ENCODE measurements around the gene RNF227.

RNF227 gene

DNA sequence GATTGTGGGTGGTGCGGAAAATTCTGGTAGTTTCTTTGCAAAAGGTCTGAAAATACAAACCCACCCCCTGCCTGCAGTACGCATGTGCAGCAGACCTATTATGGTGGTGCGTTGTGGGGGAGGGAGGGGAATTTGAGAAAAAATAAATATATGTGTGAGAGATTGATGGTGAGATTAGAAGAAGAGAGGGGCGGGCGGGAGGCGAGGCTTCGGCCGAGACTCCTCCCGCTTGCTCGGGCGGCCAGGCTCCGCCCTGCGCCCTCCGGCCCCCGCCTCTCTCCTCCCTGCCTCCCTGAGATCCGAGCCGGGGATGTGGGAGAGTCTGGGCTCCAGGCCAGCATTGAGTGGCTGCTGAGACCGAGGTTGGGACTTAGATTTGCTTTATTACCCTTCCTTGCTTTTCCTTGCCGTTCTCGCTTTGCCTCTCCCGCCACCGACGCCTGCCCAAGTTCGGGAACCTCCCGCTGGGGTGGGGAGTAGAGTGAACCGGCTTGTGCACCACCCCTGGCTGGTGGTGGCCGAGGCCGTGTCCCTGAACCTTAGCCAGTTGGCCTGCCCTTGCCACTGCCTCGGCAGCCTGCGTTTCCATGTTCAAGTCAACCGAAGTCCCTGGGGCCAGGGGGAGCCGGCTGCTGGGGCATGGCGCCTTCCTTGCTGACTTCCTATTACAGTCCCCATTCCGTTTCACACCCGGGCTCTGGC is 28.5 kb downstream of the RNF227 start:
- peak; percentile 91 for DNase-seq (ENCODE audit: extremely low spot score)
- TF ChIP-seq, protein P1, sequence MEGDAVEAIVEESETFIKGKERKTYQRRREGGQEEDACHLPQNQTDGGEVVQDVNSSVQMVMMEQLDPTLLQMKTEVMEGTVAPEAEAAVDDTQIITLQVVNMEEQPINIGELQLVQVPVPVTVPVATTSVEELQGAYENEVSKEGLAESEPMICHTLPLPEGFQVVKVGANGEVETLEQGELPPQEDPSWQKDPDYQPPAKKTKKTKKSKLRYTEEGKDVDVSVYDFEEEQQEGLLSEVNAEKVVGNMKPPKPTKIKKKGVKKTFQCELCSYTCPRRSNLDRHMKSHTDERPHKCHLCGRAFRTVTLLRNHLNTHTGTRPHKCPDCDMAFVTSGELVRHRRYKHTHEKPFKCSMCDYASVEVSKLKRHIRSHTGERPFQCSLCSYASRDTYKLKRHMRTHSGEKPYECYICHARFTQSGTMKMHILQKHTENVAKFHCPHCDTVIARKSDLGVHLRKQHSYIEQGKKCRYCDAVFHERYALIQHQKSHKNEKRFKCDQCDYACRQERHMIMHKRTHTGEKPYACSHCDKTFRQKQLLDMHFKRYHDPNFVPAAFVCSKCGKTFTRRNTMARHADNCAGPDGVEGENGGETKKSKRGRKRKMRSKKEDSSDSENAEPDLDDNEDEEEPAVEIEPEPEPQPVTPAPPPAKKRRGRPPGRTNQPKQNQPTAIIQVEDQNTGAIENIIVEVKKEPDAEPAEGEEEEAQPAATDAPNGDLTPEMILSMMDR (IDR thresholded peaks at IDR 0.05; ENCODE audit: control extremely low read depth, extremely low read depth, low read depth, missing control alignments) = no peak
- POLR2A ChIA-PET = no interaction called here
- CTCF ChIA-PET = no interaction called here

DNA sequence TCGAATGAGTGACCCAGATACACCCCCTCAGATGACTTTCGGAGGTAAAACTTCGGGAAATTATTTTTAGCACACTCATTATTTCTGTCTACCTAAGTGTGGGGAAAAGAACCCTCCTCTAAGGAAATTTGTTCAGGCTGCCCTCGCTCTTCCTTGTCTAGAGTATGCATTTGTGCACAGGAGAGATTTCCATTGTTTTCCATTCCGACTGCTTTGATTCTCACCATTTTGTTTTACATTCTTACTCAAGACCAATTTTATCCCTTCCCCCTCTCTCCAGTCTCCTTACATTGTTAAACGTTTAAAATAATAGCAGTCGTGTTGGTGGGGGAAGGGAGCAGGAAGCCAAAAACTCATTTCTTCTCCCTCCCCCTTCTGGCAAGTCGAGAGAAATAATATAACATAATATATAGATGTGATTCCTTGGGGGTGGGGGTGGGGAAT is 29.0 kb downstream of the RNF227 start:
- ChIA-PET POLR2A (no interaction called here), CTCF (no interaction called here)
- no peak for DNase-seq (ENCODE audit: extremely low spot score)
- TF ChIP-seq, protein P1 (IDR thresholded peaks at IDR 0.05; ENCODE audit: control extremely low read depth, extremely low read depth, low read depth, missing control alignments) = no peak

DNA sequence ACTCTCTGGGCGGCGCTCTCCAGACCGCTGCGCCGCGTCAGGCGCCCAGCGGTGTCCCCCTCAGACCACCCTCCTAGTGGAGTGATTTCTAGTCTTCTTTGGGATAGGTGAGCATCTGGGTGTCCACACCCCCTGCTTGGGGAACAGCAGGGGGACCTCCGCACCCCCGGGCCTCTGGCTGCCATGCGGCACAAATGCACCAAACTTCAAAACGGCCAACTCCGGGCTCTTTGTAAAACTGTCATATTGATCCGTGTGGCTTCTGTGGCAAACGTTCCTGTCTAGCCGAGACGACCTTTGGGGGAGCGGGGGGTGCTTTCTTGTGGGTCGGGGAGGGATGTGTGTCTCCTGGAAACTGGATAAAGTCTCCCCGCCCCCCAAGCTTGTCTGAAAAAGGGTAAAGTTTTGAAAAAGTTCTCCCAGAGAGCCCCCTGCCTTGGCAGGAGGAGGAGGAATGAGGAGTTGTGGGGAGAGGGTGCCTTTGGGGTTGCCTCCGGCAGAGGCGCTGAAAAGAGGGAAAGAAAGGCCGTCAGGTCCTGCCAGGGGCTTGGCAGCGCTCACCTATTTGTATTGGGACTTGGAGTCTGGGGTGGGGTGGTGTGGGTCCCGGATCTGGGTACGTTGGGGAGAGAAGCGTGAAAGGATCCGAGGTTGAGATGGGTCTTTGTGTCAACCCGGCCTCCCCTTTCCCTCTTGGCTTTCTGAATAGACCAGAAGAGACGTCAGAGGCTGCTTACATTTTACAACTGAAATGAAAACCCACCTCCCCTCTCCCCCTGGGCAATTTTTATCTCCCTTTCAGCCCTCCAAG is 29.7 kb downstream of the RNF227 start:
- CTCF ChIA-PET = interaction anchor here (0.7 to 1.2 kb wide), 8 partner anchors 10 to 104 kb away, joined by 3 to 5 read pairs (median 3); partner anchors contain the start of gene NAA38
- TF ChIP-seq, protein P1 (IDR thresholded peaks at IDR 0.05; ENCODE audit: control extremely low read depth, extremely low read depth, low read depth, missing control alignments) = no peak
- DNase-seq (ENCODE audit: extremely low spot score) = peak; percentile 35
- POLR2A ChIA-PET = interaction anchor here (0.6 to 1.1 kb wide), 2 partner anchors 29 to 482 kb away, joined by 3 to 6 read pairs; partner anchors contain the start of genes CYB5D1, NAA38 and TMEM256

GRCh38 chr17:7885367-7886226 is 30.5 kb downstream of the RNF227 start:
- POLR2A ChIA-PET = interaction anchor here (0.5 to 1.1 kb wide), 3 partner anchors 28 to 482 kb away, joined by 3 to 6 read pairs (median 5); partner anchors contain the start of genes CYB5D1, NAA38 and TMEM256
- CTCF ChIA-PET = interaction anchor here (0.7 to 1.2 kb wide), 9 partner anchors 9 to 104 kb away, joined by 3 to 5 read pairs (median 3); partner anchors contain the start of gene NAA38
- TF ChIP-seq, protein P1 (IDR thresholded peaks at IDR 0.05; ENCODE audit: control extremely low read depth, extremely low read depth, low read depth, missing control alignments) = no peak
- peak; percentile 74 for DNase-seq (ENCODE audit: extremely low spot score)

GRCh38 chr17:7884581-7885366 is 31.3 kb downstream of the RNF227 start:
- peak; percentile 25 for DNase-seq (ENCODE audit: extremely low spot score)
- POLR2A ChIA-PET = interaction anchor here (0.5 to 0.7 kb wide), 2 partner anchors 40 to 135 kb away, joined by 4 to 5 read pairs; no protein-coding TSS in a partner anchor
- TF ChIP-seq, protein P1 (IDR thresholded peaks at IDR 0.05; ENCODE audit: control extremely low read depth, extremely low read depth, low read depth, missing control alignments) = no peak
- CTCF ChIA-PET = interaction anchor here (1.2 kb wide), 1 partner anchor 52 kb away, joined by 3 read pairs; no protein-coding TSS in a partner anchor

Measured in GM10248 (cell line).